ENCODE results near the gene AP3S2. TPM values are rescaled to one million over a fixed set of nuclear protein-coding genes. Genes with fewer than 3 reads are reported as not detected.
"Not testable (repeated sequence)": the region's sequence is repeated elsewhere in the genome, so short reads cannot be mapped to it uniquely, and the experiment has no call there.

AP3S2 gene
- total RNA-seq, 2 donors from 2014 or later: 43.7 to 44.7 TPM

GRCh38 chr15:89783111-89783860 lies 110.5 kb downstream of the AP3S2 start:
- H3K36me3 ChIP-seq: no peaks in the 10 kb centered on the region
- no peak overlapping the region for H3K4me3 ChIP-seq
- WGBS: 75% methylated on average over 14 of the region's 14 CpGs
- TF ChIP-seq POLR2A (IDR thresholded peaks at IDR 0.05) (no peak), POLR2AphosphoS5 (IDR thresholded peaks at IDR 0.05) (no peak)
- TF ChIP-seq, protein P1, sequence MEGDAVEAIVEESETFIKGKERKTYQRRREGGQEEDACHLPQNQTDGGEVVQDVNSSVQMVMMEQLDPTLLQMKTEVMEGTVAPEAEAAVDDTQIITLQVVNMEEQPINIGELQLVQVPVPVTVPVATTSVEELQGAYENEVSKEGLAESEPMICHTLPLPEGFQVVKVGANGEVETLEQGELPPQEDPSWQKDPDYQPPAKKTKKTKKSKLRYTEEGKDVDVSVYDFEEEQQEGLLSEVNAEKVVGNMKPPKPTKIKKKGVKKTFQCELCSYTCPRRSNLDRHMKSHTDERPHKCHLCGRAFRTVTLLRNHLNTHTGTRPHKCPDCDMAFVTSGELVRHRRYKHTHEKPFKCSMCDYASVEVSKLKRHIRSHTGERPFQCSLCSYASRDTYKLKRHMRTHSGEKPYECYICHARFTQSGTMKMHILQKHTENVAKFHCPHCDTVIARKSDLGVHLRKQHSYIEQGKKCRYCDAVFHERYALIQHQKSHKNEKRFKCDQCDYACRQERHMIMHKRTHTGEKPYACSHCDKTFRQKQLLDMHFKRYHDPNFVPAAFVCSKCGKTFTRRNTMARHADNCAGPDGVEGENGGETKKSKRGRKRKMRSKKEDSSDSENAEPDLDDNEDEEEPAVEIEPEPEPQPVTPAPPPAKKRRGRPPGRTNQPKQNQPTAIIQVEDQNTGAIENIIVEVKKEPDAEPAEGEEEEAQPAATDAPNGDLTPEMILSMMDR (IDR thresholded peaks at IDR 0.05): no peak
- H3K27me3 ChIP-seq (replicated peaks; ENCODE audit: insufficient read depth): no peaks in the 10 kb centered on the region
- H3K4me1 ChIP-seq (replicated peaks): peaks cover 3% of the 10 kb centered on the region
- intact Hi-C loops (cut with DNase I): no loop called here
- no peak for DNase-seq (ENCODE audit: low spot score)
- no peaks in the 10 kb centered on the region for H3K9me3 ChIP-seq
- peak overlapping the region in 1 of 2 donors; percentile 35 for H3K27ac ChIP-seq

DNA sequence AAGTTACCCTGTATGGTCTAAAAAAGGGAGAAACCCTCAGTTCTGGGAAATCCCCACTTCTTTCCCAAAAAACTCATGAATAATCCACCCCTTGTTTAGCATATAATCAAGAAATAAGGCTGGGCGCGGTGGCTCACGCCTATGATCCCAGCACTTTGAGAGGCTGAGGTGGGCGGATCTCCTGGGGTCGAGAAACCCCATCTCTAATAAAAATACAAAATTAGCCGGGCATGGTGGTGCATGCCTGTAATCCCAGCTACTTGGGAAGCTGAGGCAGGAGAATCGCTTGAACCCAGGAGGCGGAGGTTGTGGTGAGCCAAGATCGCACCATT lies 111.2 kb downstream of the AP3S2 start:
- DNase-seq (ENCODE audit: low spot score); intact Hi-C loops (cut with DNase I); H3K36me3 ChIP-seq: not testable (repeated sequence)

GRCh38 chr15:89781891-89782618 lies 111.7 kb downstream of the AP3S2 start:
- no peak overlapping the region for H3K27ac ChIP-seq
- WGBS: 72% methylated on average over 15 of the region's 15 CpGs
- H3K27me3 ChIP-seq (replicated peaks; ENCODE audit: insufficient read depth): no peaks in the 10 kb centered on the region
- H3K36me3 ChIP-seq: no peaks in the 10 kb centered on the region
- no peak overlapping the region for H3K4me3 ChIP-seq
- peaks cover 3% of the 10 kb centered on the region for H3K4me1 ChIP-seq (replicated peaks)
- no peak for DNase-seq (ENCODE audit: low spot score)
- intact Hi-C loops (cut with DNase I): no loop called here
- no peaks in the 10 kb centered on the region for H3K9me3 ChIP-seq
- TF ChIP-seq POLR2A (IDR thresholded peaks at IDR 0.05) (no peak), POLR2AphosphoS5 (IDR thresholded peaks at IDR 0.05) (no peak)
- TF ChIP-seq, protein P1 (IDR thresholded peaks at IDR 0.05): no peak

More for the DNA sequence above, 111.2 kb downstream of the AP3S2 start:
- not testable (repeated sequence) for H3K4me3 ChIP-seq; H3K4me1 ChIP-seq (replicated peaks); H3K27me3 ChIP-seq (replicated peaks; ENCODE audit: insufficient read depth); H3K27ac ChIP-seq; H3K9me3 ChIP-seq
- WGBS: 92% methylated on average over 9 of the region's 9 CpGs

DNA sequence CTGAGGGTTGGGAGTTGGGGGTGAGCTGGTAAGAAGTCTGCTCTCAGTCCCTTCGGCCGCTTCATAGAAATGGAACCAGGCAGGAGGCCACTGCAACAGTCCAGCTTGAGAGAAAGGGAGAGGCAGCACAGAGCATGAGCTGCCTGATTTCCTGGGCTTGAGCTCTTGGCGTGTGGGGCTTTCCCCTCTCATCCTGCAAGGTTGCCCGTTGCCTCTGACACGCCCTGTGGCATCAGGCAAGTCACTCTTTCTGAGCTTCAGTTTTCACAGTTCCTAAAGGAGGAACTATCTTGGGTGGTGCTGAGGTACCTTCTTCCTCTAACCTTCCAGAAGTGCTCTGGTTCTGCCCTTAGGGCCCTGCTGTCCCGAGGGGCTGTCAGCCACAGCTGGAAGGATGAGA lies 112.7 kb downstream of the AP3S2 start:
- no peak for DNase-seq (ENCODE audit: low spot score)
- Histone ChIP-seq H3K4me3 (no peak overlapping the region), H3K9me3 (no peaks in the 10 kb centered on the region), H3K27ac (peak overlapping the region; percentile 47 to 53), H3K4me1 (replicated peaks) (peaks cover 6% of the 10 kb centered on the region), H3K27me3 (replicated peaks; ENCODE audit: insufficient read depth) (no peaks in the 10 kb centered on the region), H3K36me3 (no peaks in the 10 kb centered on the region)
- 72% methylated on average over 6 of the region's 6 CpGs for whole genome bisulfite sequencing
- TF ChIP-seq POLR2AphosphoS5 (IDR thresholded peaks at IDR 0.05) (no peak), POLR2A (IDR thresholded peaks at IDR 0.05) (no peak)
- TF ChIP-seq, protein P1 (IDR thresholded peaks at IDR 0.05): no peak
- intact Hi-C loops (cut with DNase I): no loop called here

DNA sequence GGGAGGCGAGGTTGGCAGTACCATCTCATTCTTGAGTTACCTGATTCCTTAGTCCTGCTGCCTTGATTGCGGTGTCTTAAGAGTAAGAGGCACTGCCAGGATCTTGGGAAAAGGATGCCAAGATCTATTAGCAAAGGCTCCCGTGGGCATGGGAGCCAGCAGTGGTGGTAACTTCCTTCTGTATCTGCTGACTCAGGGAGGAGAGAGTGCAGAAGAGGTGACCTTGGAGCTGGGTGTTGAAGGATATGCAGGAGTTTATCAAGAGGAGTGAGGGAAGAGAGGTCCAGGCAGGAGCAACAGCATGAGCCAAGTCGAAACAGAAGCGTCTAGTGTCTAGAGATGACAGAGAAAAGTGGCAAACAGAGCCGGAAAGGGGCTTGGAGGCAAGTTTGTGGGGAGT lies 113.2 kb downstream of the AP3S2 start:
- intact Hi-C loops (cut with DNase I): no loop called here
- peaks cover 10% of the 10 kb centered on the region for H3K4me1 ChIP-seq (replicated peaks)
- 65% methylated on average over 6 of the region's 6 CpGs for WGBS

More for the DNA sequence above, 113.2 kb downstream of the AP3S2 start:
- TF ChIP-seq, protein P1 (IDR thresholded peaks at IDR 0.05): no peak
- TF ChIP-seq POLR2A (IDR thresholded peaks at IDR 0.05): no peak
- no peak for TF ChIP-seq POLR2AphosphoS5 (IDR thresholded peaks at IDR 0.05)
- H3K27me3 ChIP-seq (replicated peaks; ENCODE audit: insufficient read depth): no peaks in the 10 kb centered on the region
- no peak for DNase-seq (ENCODE audit: low spot score)
- H3K27ac ChIP-seq: peak overlapping the region; percentile 47 to 53
- no peak overlapping the region for H3K4me3 ChIP-seq
- H3K9me3 ChIP-seq: no peaks in the 10 kb centered on the region
- no peaks in the 10 kb centered on the region for H3K36me3 ChIP-seq

Small RNAs within 50 kb of the gene (microRNA-seq; reads per million reads assigned to microRNA genes)
- gene MIR5009 (not detected), gene MIR5094 (not detected)

Small RNAs within 50 kb of the gene (small RNA-seq; reads per million reads assigned to genes)
- 0 reads per million in 2 donors for gene MIR5009
- 0 to 0.20 reads per million in 2 donors for gene MIR5094
- 0 reads per million in 2 donors for gene RNU6-1111P
- 0 reads per million in 2 donors for gene RNU7-111P

Other genes starting within 250 kb of the AP3S2 start
- gene KIF7, start 238.5 kb downstream of the AP3S2 start, total RNA-seq: 10 to 100 TPM in 1 of 2 donors, 1 to 10 TPM in 1; 4.1 to 10.3 TPM
- gene PLIN1, start 214.6 kb downstream of the AP3S2 start, total RNA-seq: 1 to 10 TPM; 1.5 to 3.6 TPM
- gene PEX11A, start 203.2 kb downstream of the AP3S2 start, total RNA-seq: 10 to 100 TPM; 13.5 to 23.3 TPM
- 1 to 10 TPM in 1 of 2 donors, under 1 TPM in 1; 0.18 to 3.0 TPM for gene WDR93, start 203.2 kb downstream of the AP3S2 start, total RNA-seq
- 10 to 100 TPM; 11.5 to 67.4 TPM for gene MESP1, start 142.7 kb downstream of the AP3S2 start, total RNA-seq
- 1 to 10 TPM in 1 of 2 donors, not detected in 1; 1.4 TPM for gene MESP2, start 117.7 kb downstream of the AP3S2 start, total RNA-seq
- gene ANPEP, start 79.1 kb downstream of the AP3S2 start, total RNA-seq: 100 to 1,000 TPM in 1 of 2 donors, 10 to 100 TPM in 1; 41.9 to 152 TPM
- 10 to 100 TPM; 18.7 to 39.5 TPM for gene ARPIN, start 19.0 kb upstream of the AP3S2 start, total RNA-seq
- gene ZNF710, start 107.3 kb upstream of the AP3S2 start, total RNA-seq: 10 to 100 TPM; 13.6 to 18.0 TPM
- 100 to 1,000 TPM in 1 of 2 donors, 10 to 100 TPM in 1; 98.1 to 190 TPM for gene IDH2, start 208.5 kb upstream of the AP3S2 start, total RNA-seq